ENCODE results near the gene LBH.

Gene LBH

DNA sequence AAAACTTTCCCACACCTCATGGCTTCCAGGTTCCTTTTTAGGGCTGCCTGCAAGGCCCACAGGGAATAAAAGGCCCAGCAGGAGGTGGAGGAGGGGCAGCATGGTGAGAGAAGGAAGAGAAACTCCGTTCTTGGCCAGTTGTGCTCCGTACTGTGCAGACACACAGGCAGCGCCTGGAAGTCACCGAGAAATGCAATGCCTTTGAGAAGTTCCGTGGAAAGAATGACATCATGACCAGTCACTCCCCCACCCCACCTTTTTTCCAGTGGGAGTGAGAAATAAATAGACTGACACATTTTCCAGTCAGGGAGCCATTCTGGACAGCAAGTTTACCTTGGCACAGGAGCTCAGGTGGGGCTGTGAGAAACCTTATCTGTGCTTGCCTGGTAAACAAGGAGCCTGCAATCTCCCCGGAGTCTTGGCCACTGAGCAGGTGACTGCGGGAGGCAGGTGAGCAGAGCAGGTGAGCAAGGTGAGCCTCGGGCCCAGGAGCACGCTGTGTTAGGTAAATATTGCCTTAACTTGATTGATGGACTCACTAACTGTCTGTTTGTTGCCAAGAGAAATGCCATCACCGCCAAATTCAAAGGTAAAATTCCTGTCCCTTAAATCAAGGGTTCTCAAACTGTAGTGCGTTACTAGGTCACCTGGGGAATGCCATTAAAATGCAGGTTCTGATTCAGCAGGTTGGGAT, 13.5 kb upstream of the LBH start:
- no peak for DNase-seq

DNA sequence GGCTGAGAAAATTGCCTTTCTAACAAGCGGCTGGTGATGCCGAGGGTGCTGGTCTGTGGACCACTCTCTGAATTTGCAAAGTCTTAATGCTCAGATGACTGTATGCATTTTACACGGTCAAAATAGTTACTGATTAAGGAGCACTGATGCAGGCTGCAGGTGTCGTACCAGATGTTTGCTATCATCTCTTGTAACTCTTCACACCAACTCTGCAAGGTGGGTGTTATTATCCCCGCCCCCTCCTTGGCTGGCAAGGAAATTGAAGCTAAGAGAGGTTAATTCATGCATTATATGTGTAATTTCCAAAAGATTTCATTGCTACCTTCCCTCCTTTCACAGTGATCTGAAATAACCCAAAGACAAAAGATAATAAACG, 13.0 kb upstream of the LBH start:
- no peak for DNase-seq

DNA sequence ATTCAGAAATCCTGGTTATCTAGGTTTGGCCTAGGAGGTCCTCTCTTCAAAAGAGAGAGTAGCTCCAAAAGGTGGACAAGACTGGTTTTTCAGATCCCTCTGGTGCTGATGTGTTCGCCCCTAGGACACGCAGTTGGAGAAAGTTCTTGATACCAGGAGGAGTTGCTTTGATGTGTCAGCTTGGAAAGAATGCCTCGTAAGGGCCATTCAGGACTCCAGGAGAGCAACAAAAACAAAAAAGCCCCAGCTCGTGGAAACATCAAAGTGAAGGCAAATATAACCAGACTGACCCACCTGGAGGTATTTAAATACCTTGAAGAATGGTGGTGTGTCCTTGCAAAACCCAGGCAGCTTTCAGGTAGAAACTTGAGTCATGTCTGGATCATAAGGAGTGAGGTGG, 12.5 kb upstream of the LBH start:
- DNase-seq = no peak

DNA sequence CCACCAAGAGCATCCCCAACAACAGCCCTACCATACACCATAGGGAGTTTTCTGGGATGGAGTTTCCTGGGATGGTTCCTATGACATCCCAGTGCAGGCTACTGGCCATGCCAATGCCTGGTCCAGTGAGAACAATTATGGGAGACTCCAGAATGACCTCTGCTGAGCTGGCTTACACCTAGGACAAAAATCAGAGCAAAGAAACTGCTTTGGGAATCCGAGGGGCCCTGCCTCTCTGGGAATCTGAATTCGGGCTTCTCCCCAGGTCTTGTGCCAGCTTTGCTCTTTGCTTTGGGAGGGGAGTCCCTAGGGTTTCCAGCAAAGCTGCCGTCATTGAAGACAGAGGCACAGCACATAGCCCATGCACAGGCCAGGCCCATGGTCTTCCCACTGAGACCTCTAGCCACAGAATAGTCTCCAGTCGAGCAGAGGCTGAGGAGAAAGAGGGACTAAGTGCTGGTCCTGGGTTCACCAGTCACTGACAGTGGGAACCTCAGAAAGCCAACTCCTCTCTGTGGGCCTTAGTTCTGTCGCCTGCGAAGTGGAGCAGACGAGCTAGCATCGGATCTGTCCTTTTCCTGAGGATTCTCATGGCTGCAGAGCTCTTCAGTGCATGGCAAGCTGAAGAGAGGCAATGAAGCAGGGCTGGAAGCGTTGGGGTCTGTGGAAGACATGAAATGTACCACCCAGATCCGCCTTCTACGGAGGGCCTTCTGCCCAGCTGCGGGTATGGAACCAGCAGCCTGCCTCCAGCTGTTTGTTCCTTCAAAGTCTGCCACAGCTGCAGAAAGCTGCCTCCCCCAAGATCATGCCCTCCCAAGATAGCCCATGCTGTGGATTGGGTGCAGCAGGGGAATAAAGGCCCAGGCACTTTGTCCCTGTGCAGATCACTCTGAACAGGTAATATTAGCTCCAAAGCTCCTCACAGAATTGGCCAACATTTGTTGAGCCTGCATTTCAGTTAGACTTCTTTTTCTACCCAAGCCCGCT, 11.2 kb upstream of the LBH start:
- DNase-seq = no peak

DNA sequence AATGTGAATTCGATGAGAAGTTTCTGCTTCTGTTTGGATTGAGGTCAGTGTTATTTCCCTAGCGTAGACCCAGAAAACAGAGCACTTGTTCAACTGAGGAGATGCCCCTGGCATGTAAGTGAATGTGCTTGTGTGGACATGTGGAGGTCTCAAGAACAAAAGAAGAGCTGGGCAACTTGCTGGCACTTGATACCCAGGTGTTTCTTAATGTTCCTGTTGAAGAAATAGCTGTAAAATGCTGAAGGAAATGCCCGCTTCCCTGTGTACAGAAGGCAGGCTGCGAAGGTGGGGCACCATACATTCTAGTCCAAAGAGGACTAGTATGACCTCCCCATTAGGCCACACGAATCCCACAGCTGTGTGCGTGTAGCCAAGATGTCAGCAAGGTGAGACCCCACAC, 9.8 kb upstream of the LBH start:
- DNase-seq = no peak

DNA sequence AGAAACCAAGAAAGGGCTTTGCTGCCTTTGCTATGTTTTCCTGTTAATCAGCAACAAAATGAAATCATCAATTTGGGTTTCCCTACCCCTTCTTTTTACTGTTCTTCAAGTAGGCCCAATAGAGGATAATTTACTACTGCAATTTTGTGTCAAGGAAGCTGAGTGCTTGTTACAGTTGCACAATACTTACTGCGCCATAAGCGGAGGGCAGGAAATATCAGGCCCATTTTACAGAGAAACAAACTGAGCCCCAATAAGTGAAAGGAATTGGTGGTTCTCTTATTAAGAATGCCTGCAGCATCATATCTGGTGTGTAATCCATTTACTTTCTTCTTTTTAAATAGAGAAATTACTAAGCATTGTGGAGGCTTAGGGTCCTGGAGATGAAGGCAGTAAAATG, 9.3 kb upstream of the LBH start:
- no peak for DNase-seq

DNA sequence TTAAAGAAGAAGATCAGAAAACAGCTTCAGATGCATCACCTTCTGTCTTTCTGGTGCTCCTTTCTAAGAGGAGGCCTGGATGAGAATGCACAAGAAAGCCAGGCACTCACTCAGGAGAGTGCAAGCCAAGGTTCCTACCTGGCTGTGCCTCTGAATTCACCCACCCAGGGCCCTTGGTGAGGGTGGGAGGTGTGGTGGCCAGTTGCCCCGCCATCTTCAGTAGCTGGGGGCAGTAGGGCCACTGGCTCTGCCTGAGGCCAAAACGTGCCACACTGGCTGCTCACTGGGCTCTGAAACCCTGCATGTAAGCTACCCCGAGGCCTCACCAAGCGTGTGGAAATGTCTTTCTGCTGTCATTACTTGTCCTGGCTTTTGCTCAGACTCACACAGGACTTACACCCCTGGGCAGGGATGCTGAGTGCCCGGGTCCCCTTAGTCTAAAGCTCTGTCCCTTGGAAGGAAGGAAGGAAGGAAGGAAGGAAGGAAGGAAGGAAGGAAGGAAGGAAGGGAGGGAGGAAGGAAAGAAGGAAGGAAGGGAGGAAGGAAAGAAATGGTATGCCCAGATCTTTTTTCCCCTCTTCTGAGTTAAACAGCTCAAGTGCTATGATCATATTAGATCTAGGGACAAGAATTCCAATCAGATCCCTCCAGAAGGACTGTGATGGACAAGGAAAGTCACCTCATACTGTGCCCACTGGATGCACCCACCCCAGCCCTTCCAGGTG, 8.5 kb upstream of the LBH start:
- no peak for DNase-seq

DNA sequence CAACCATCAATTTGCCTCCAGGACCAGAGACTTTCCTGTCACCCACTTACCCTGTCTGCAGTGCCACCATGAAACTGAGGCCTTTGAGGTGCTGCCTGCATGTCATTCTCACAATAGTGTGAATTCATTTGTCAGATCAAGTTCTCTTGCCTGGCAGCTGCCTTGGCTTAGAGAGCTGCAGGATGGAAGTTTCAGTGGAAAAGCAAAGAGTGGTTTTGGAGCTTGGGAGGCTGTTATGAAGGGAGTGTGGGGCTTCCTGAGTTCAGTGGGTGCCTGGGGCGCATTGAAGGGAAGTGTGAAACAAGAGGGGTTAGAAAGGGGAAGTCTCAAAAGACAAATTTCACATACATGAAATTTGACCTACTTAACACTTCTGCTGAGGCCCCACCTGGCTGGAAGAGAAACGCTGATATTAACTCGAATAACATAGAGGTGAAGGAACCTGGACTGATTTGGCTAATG, 7.9 kb upstream of the LBH start:
- DNase-seq = no peak

DNA sequence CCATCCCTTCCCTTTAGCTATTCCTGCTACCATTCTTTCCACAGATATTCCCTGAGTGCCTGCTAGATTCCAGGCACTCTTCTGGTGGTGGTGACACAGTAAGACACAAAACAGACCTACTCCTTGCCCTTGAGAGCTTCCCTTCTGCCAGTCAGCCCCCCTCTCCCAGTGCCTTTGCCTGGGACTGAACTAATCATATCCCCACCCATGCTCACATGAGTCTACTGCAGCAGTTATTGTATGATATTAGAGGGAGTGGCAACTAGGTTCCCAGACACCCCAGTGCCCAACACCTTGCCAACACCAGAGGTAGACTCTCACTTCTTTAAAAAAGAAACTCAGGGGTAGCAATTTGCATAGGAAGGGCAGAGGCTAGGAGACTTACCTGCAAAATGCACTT, 7.2 kb upstream of the LBH start:
- no peak for DNase-seq

DNA sequence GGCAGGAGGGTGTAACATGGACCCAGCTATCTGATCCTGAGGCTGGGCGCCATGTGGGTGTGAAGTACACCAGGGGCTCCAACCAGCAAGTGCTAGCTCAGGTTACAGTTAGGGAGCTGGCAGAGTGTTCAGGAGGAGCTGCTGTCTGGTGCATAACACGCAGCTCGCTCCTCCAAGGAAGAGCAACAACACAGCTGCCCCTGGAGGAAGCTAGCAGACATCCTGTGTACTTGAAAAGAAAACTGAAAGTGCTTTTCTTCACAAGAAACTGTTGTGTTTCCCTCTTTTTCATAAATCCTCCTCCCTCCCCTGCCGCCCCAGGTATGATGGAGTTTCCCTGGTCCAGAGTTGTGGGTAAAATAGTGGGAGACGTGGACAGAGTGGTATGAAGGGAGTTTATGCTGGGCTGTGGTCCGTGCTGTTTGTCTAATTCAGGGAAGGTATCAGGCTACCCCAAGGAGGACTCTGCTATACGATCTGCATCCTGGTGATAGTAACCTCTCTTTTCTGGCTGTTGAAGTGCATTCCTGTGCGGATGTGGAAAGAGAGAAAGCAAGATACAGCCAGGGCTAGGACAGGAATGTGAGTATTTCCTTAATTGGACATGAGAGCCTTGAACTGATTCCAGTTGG, 6.1 kb upstream of the LBH start:
- DNase-seq = peak; percentile 28 to 74 (median 51)

DNA sequence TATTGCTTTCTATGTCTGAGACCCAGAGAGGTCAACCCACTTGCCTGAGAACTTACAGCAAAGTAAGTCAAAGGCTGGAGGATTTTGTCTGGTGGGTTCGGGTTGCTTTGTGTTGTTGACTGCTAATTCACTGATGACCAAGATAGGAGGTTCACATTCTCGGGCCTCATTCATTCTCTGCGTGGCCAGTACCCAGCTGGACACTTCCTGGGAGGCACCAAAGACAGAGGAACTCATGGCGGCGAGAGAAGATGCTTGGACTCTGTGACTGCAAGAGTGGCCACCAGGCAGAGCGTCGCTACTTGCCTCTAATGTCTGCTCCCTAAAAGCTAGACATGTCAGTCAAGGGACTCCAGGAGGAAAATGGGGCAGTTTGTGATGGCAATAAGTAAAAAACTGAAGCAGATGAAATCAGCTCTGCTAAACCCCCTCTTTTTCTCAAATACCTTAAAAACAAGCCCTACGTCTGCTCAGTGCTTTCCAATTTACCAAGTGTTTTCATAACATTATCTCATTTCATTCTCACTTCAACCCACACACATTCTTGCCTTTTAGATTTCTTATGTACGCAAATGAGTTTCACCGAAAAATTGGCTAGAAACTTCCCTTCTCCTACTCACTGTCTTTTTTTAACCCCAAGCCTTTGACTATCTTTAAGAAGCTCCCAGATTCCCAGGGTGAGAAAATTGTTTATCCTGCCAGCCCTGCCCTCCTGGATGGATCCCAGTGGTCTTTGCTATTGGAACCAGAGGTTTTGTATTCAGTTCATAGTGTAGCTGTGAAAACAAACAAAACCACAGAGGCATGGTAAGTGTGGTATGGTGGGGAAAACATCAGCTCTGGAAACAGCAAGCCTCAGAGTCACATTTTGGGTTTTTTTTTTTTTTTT, 4.9 kb upstream of the LBH start:
- DNase-seq = peak in 2 of 6 experiments; percentile 57 to 72

DNA sequence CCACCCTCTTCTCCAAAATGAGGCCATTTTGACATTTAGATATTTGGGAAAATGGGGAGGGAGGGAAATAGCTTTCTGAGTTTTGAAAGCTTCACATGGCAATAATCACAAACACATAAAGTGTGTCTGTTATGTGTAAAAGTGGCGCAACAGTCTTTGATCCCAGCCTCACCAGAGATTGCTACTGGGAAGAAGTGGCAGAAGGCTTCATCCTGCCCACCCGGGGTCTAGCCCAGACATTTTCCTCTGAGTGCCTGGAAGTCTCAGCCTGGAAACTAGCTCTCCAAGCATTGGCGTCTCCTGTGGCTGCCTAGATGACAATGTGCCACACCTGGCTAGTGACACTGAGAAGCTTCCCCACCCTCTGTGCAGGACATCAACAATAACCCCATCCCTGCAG, 1.7 kb upstream of the LBH start:
- no peak for DNase-seq

DNA sequence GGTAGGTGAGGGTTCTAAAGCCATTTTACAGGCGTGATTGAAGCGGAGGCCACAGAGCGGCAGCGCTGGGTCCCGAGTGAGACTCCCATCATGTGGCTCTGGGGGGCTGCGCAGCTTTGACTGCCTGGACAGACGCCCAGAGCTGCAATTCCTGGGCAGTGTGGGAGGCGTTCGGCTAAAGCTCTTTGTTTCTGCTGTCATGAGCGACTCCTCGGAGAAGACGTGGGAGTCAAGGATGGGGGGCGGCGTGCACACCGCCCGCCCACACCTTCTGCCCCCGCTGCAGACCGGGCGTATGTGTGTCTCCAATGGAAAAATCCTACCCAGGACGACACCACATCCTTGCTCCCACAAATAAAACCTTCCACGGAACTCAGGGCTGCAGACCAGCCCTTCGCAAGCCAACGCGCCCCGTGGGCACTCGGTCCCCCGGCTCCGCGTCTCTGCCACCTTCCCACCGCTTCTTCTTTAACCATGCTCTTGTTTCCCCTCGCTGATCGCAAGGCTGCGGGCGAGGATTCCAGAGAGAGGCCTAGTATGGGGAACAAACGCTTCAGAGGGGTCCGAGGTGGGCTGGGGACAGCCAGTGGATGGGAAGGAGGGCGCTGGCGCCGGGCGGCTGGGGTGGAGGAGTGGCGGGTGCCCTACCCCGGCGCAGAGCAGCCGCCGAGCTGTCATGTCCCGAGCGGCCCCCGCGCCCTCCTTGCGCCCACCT, 680 bp upstream of the LBH start:
- peak in 3 of 6 experiments; percentile 23 to 53 (median 48) for DNase-seq

DNA sequence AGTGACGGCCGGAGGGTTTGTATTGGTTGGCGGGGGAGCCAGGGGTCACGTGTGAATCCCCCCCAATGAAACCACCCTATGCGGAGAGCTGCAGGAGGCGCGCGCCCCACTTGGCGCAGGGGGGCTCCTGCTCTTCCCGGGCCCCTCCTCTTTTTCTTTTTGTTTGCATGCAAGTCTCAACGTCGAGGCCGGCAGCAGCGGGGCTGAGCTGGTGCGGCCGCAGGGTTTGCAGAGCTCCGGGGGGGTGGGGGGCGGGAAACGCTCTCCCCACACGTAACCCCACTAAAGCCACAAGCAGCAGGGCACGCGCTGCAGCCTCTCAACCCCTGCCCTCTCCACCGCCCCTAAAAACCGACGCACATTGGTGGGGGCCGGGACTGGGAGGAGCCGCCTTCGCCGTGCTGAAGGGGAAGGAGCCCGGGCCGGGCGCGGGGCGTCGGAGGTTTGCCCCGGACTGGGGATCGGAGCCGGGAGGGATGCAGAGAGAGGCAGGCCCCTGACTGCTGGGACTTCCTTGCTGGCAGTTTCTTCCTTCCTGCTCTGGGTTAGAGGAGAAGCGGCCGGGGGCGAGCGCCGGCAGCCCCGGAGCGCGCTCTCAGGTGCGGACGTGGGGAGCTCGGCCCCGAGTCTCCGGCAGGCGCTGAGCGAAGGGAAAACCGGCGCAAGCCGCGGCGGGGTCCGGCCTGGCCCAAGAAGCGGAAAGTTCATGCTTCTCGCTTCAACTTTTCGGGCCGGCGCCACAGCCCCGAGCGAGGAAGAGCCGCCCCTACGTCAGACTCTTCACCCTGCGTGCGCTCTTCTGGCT, 864 bp downstream of the LBH start:
- peak; percentile 82 to 93 (median 88) for DNase-seq

DNA sequence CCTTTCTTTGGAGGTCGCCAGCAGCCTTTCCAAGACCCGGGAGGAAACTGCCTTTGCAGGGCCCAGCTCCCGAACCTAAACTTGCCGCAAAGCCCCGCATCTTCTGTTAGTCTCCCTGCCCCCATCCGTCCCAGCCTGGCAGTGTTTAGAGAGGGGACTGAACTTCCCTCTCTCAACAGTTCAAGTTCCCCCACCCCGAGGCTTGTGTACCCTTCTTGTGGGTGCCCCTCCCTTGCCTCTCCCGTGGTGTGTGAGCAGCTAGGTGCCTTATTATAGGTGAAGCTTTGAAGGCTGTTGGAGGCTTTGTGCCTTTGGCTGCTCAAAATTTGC, 1.4 kb downstream of the LBH start:
- peak; percentile 45 to 81 (median 57) for DNase-seq

DNA sequence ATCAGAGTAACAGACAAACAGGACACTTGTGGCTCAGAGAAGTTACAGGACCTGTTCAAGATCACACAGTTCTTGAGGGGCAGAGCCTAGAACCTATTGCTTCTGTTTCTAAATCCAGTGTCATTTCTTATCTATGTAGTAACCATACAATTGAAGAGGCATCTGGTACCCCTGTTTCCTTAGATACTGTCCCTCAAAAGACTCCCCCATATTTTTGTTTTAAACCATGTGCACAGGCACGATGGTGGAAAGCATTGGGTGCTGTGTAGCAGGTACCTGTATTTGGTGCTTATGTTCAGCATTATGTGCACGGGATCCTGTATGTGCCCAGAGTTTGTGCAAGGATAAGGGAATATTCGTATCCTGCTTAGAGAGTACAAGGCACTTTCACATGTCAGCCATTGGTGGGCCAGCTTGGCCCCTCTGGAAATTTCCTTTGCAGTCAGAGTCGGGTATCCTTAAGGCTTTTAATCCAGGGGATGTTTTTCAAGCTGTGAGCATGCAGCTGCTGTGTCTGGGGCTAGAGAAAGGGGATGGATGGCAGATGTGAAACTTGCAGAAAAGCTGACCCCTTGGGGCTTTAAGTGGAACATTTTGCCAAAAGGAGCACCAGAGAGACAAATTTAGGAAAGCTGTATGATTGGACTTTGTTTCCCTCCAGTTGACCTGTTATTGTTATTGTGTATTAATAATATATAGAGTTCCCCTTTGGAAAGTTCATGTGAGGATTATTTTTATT, 2.1 kb downstream of the LBH start:
- DNase-seq = no peak

DNA sequence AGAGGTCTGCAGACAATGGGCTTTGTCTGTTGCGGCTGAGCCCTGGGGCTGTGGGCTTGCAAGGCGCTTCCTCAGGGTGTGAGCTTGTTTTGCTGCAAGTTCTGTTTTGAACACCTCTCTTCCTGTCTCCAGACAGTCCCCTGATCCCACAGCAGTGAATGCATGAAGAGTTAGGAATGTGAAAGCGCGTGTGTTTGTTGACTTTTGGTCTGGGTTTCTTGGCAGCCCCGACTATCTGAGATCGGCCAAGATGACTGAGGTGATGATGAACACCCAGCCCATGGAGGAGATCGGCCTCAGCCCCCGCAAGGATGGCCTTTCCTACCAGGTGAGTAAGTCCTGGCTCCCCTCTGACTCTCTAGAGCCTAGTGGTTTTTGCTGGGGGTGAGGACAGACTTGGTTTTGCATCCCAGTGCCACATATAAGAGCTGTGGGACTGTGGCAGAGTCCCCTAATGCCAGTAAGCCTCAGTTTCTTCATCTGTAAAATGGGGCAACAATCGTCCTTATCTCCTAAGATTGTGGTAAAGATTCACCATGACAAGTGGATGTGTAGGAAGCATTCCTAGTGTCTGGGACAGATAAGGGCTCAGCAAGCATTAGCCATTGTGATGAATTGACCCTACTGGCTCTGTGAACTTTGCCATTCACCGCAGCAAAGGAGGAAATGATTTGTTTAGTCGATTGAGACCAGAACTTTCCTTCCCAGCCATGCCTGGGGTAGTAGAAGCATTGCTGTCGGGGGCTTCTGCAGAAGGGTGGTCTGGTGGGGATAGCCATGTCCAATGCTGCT, 3.0 kb downstream of the LBH start:
- peak in 3 of 6 experiments; percentile 27 to 46 (median 39) for DNase-seq

DNA sequence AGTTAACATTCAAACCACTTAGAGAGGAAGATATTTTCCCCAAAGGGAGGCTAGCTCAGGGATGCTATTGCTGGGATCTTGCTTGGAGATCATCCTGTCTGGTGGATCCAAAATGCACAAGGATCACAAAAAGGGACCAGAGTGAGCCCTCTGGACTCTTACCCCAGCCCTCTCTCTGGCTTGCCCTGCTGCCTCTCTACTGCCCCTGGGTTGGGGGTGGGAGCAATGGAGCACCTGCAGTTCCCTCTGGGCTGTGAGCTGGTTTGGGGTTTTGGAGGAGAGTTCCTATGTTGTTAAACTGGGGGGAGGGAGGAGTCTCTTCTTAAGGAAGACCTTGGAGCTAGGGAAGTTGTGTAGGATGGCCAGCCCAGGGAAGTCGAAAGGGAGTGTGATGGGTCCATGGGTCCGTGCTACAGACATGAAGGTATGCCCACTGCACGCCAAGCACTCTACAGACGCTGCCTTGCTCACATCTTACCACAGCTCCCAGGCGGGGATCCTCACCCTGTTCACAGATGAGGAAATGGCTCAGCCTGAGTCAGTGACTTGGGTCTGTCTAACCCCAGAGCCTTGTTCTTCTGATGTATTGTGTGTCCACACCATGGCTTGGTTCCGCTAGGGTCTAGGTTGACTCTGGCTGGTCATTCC, 3.8 kb downstream of the LBH start:
- DNase-seq = peak in 4 of 6 experiments; percentile 20 to 34 (median 28)
